ENCODE data around the gene SPCS3. TPM values are rescaled to one million over a fixed set of nuclear protein-coding genes. Genes with fewer than 3 reads are reported as not detected.

SPCS3 gene
- total RNA-seq, 2 donors from 2014 or later = 79.1 to 87.2 TPM

- Histone ChIP-seq H3K4me3 (no peak overlapping the region), H3K27me3 (no peaks in the 10 kb centered on the region), H3K27ac (no peak overlapping the region), H3K4me1 (no peaks in the 10 kb centered on the region), H3K36me3 (replicated peaks in 1 of 2; ENCODE audit: insufficient read depth in 1 of 2, low read depth in 2 of 2) (no peaks in the 10 kb centered on the region), H3K9me3 (no peaks in the 10 kb centered on the region)
- DNase-seq (no peak), ATAC-seq (no peak)
- no peak for TF ChIP-seq POLR2A (IDR thresholded peaks at IDR 0.05)
- no peak for TF ChIP-seq CTCF (IDR thresholded peaks at IDR 0.05)
- intact Hi-C loops (cut with DNase I) = no loop called here
Observed at GRCh38 chr4:176288020-176288419, 31.7 kb upstream of the SPCS3 start.

GRCh38 chr4:176289561-176289960 lies 30.2 kb upstream of the SPCS3 start:
- TF ChIP-seq CTCF (IDR thresholded peaks at IDR 0.05) = no peak
- TF ChIP-seq POLR2A (IDR thresholded peaks at IDR 0.05) = no peak
- H3K27me3 ChIP-seq = no peaks in the 10 kb centered on the region
- intact Hi-C loops (cut with DNase I) = no loop called here
- no peak overlapping the region for H3K27ac ChIP-seq
- no peak for DNase-seq
- H3K4me3 ChIP-seq = no peak overlapping the region
- H3K4me1 ChIP-seq = no peaks in the 10 kb centered on the region
- no peaks in the 10 kb centered on the region for H3K9me3 ChIP-seq
- ATAC-seq = no peak
- WGBS, 2 donors = 84 to 85% methylated on average over 6 of the region's 6 CpGs
- H3K36me3 ChIP-seq (replicated peaks in 1 of 2; ENCODE audit: insufficient read depth in 1 of 2, low read depth in 2 of 2) = no peaks in the 10 kb centered on the region

- Histone ChIP-seq H3K9me3 (no peaks in the 10 kb centered on the region), H3K4me3 (no peak overlapping the region), H3K36me3 (replicated peaks in 1 of 2; ENCODE audit: insufficient read depth in 1 of 2, low read depth in 2 of 2) (no peaks in the 10 kb centered on the region), H3K27ac (no peak overlapping the region), H3K4me1 (no peaks in the 10 kb centered on the region), H3K27me3 (no peaks in the 10 kb centered on the region)
- TF ChIP-seq CTCF (IDR thresholded peaks at IDR 0.05) (no peak), POLR2A (IDR thresholded peaks at IDR 0.05) (no peak)
- ATAC-seq = no peak
- 92 to 93% methylated on average over 3 of the region's 3 CpGs for WGBS, 2 donors
- intact Hi-C loops (cut with DNase I) = no loop called here
- no peak for DNase-seq
Observed at GRCh38 chr4:176290520-176290919, 29.2 kb upstream of the SPCS3 start.

- H3K27ac ChIP-seq = no peak overlapping the region
- ATAC-seq = no peak
- DNase-seq = no peak
- intact Hi-C loops (cut with DNase I) = no loop called here
- H3K9me3 ChIP-seq = no peaks in the 10 kb centered on the region
- TF ChIP-seq CTCF (IDR thresholded peaks at IDR 0.05) = no peak
- H3K4me1 ChIP-seq = no peaks in the 10 kb centered on the region
- 84 to 92% methylated on average over 3 of the region's 3 CpGs for WGBS, 2 donors
- H3K4me3 ChIP-seq = no peak overlapping the region
- H3K27me3 ChIP-seq = no peaks in the 10 kb centered on the region
- H3K36me3 ChIP-seq (replicated peaks in 1 of 2; ENCODE audit: insufficient read depth in 1 of 2, low read depth in 2 of 2) = no peaks in the 10 kb centered on the region
Observed at GRCh38 chr4:176291748-176292147, 28.0 kb upstream of the SPCS3 start.

GRCh38 chr4:176292920-176293319 lies 26.8 kb upstream of the SPCS3 start:
- Histone ChIP-seq H3K27me3 (no peaks in the 10 kb centered on the region), H3K4me1 (no peaks in the 10 kb centered on the region), H3K4me3 (no peak overlapping the region), H3K36me3 (replicated peaks in 1 of 2; ENCODE audit: insufficient read depth in 1 of 2, low read depth in 2 of 2) (no peaks in the 10 kb centered on the region), H3K27ac (no peak overlapping the region), H3K9me3 (no peaks in the 10 kb centered on the region)
- DNase-seq (no peak), ATAC-seq (no peak)
- intact Hi-C loops (cut with DNase I) = no loop called here
- WGBS, 2 donors = 65 to 69% methylated on average over 1 of the region's 1 CpG
- TF ChIP-seq POLR2A (IDR thresholded peaks at IDR 0.05) (no peak), CTCF (IDR thresholded peaks at IDR 0.05) (no peak)
